Ascending aorta (tissue), 2 donors: ENCODE data around the gene WDR45B. TPM values are rescaled to one million over a fixed set of nuclear protein-coding genes. Genes with fewer than 3 reads are reported as not detected.

Experiments used
- DNase-seq, 2 donors: peaks; one replicate each; pipeline ENCODE4 v3.0.0-alpha.2; 2019; ENCODE audit warnings: low spot score in 2 of 2
- H3K27ac ChIP-seq, 2 donors: fragments of 200-600 bp; sonication (generic); one replicate each; pipeline ENCODE4 v1.5.1; 2016 to 2017; ENCODE audit warnings: mild to moderate bottlenecking in 1 of 2
- H3K27me3 ChIP-seq: fragments of 200-600 bp; sonication (generic); one replicate; pipeline ENCODE4 v1.5.1; 2017
- H3K36me3 ChIP-seq, 2 donors: fragments of 200-600 bp; sonication (generic); one replicate each; pipeline ENCODE4 v1.5.1; 2016
- H3K4me1 ChIP-seq, 2 donors: fragments of 200-600 bp; sonication (generic); one replicate each; pipeline ENCODE4 v1.5.1; 2016 to 2017; ENCODE audit warnings: mild to moderate bottlenecking in 1 of 2
- H3K4me3 ChIP-seq, 2 donors: fragments of 200-600 bp; sonication (generic); one replicate each; pipeline ENCODE4 v1.5.1; 2016 to 2017; ENCODE audit warnings: mild to moderate bottlenecking in 1 of 2
- H3K9me3 ChIP-seq, 2 donors: fragments of 200-600 bp; sonication (generic); one replicate each; pipeline ENCODE4 v1.5.1; 2016
- CTCF ChIP-seq, 3 experiments: fragments of 200-600 bp in 2 of 3; fragments of 450-650 bp in 1 of 3; sonication (generic) in 2 of 3; IDR thresholded peaks; one replicate each; pipeline ENCODE4 v1.5.1; 2016 to 2019; ENCODE audit warnings: antibody characterized with exemption in 3 of 3, mild to moderate bottlenecking in 1 of 3, moderate library complexity in 1 of 3
- intact Hi-C: fragments of 100-400 bp; cut with DNase I; formaldehyde crosslinking; loops from one replicate; pipeline ENCODE4 v1.15.1; 2023
- total RNA-seq: library from RNA; depleted of rRNA; stranded (reverse); fragments of >200 nt; gene quantifications from one replicate; pipeline ENCODE4 v1.1.0, GENCODE V29; 2016

Gene WDR45B
- total RNA-seq, 1 donor from 2014 or later: 53.7 TPM

- no peak for DNase-seq
- Histone ChIP-seq H3K27me3 (no peaks in the 10 kb centered on the region), H3K9me3 (no peaks in the 10 kb centered on the region), H3K4me1 (no peaks in the 10 kb centered on the region), H3K36me3 (peaks cover 43 to 85% of the 10 kb centered on the region in 2 donors), H3K4me3 (no peak overlapping the region), H3K27ac (no peak overlapping the region)
- intact Hi-C loops: no loop called here
- no peak for TF ChIP-seq CTCF (IDR thresholded peaks at IDR 0.05)
These were observed 43.7 kb downstream of the WDR45B start for GRCh38 chr17:82604532-82604931.

- intact Hi-C loops: no loop called here
- peak; percentile 66 to 78 for DNase-seq
- Histone ChIP-seq H3K4me3 (no peak overlapping the region), H3K4me1 (no peaks in the 10 kb centered on the region), H3K9me3 (no peaks in the 10 kb centered on the region), H3K27me3 (no peaks in the 10 kb centered on the region), H3K36me3 (peaks cover 43 to 83% of the 10 kb centered on the region in 2 donors), H3K27ac (no peak overlapping the region)
- TF ChIP-seq CTCF (IDR thresholded peaks at IDR 0.05): no peak
These were observed 44.2 kb downstream of the WDR45B start for GRCh38 chr17:82603981-82604448.

- no peak overlapping the region for H3K27ac ChIP-seq
- no peak for DNase-seq
- H3K4me3 ChIP-seq: no peak overlapping the region
- no peak for TF ChIP-seq CTCF (IDR thresholded peaks at IDR 0.05)
- H3K27me3 ChIP-seq: no peaks in the 10 kb centered on the region
- intact Hi-C loops: no loop called here
- peaks cover 39 to 77% of the 10 kb centered on the region in 2 donors for H3K36me3 ChIP-seq
- no peaks in the 10 kb centered on the region for H3K9me3 ChIP-seq
- H3K4me1 ChIP-seq: no peaks in the 10 kb centered on the region
These were observed 45.1 kb downstream of the WDR45B start for GRCh38 chr17:82602986-82603710.

- Histone ChIP-seq H3K27ac (no peak overlapping the region), H3K36me3 (peaks cover 39 to 75% of the 10 kb centered on the region in 2 donors)
- intact Hi-C loops: no loop called here
These were observed 45.8 kb downstream of the WDR45B start for GRCh38 chr17:82602487-82602886.

GRCh38 chr17:82601447-82602000 lies 46.7 kb downstream of the WDR45B start:
- no peak for TF ChIP-seq CTCF (IDR thresholded peaks at IDR 0.05)
- Histone ChIP-seq H3K27me3 (no peaks in the 10 kb centered on the region), H3K36me3 (peaks cover 47 to 81% of the 10 kb centered on the region in 2 donors), H3K27ac (no peak overlapping the region), H3K9me3 (no peaks in the 10 kb centered on the region), H3K4me1 (no peaks in the 10 kb centered on the region), H3K4me3 (no peak overlapping the region)
- no peak for DNase-seq
- intact Hi-C loops: no loop called here

More at GRCh38 chr17:82602487-82602886, 45.8 kb downstream of the WDR45B start:
- no peak overlapping the region for H3K4me3 ChIP-seq
- no peaks in the 10 kb centered on the region for H3K9me3 ChIP-seq
- no peaks in the 10 kb centered on the region for H3K4me1 ChIP-seq
- no peaks in the 10 kb centered on the region for H3K27me3 ChIP-seq
- no peak for DNase-seq
- TF ChIP-seq CTCF (IDR thresholded peaks at IDR 0.05): no peak
